ENCODE measurements around the gene CACNA1I. TPM values are rescaled to one million over a fixed set of nuclear protein-coding genes. Genes with fewer than 3 reads are reported as not detected.

The CACNA1I gene
- total RNA-seq, 1 experiment from 2014 or later = 0.15 TPM

- no peaks in the 10 kb centered on the region for H3K79me2 ChIP-seq (ENCODE audit: insufficient read depth, low read length)
- intact Hi-C loops (cut with micrococcal nuclease) = no loop called here
- DNase-seq (ENCODE audit: low read depth, low spot score) (no peak), ATAC-seq (no peak)
- H3K27me3 ChIP-seq (ENCODE audit: insufficient read depth, low read length) = no peaks in the 10 kb centered on the region; the same call in 1 of the 2 replicates
- H3K9me2 ChIP-seq (ENCODE audit: insufficient read depth) = no peaks in the 10 kb centered on the region
- no peaks in the 10 kb centered on the region for H4K20me1 ChIP-seq (ENCODE audit: insufficient read depth)
- H3K4me1 ChIP-seq (ENCODE audit: control insufficient read depth in 1 of 2, insufficient read depth in 2 of 2, low read length in 2 of 2) = no peaks in the 10 kb centered on the region
- no peak overlapping the region for H3K4me3 ChIP-seq (replicated peaks in 1 of 2; ENCODE audit: low read depth in 1 of 2, low read length in 2 of 2)
- no peaks in the 10 kb centered on the region for H3K9me3 ChIP-seq (ENCODE audit: control insufficient read depth in 1 of 2, insufficient read depth in 1 of 2, low read depth in 1 of 2, low read length in 2 of 2)
- no peak for TF ChIP-seq EGR1 (IDR thresholded peaks at IDR 0.05; ENCODE audit: low read depth)
- TF ChIP-seq YY1 (IDR thresholded peaks at IDR 0.05; ENCODE audit: extremely low read depth, insufficient replicate concordance, low read depth, low read length) = no peak
- no peak for TF ChIP-seq MAX (IDR thresholded peaks at IDR 0.05)
- no peak for TF ChIP-seq RAD21 (IDR thresholded peaks at IDR 0.05; ENCODE audit: low read depth)
- TF ChIP-seq CTCF (IDR thresholded peaks at IDR 0.05 in 2 of 3, conservative IDR thresholded peaks at IDR 0.05 in 1 of 3; ENCODE audit: borderline replicate concordance in 1 of 3, insufficient read depth in 1 of 3, low read depth in 2 of 3, low read length in 2 of 3) = no peak
- TF ChIP-seq POLR2AphosphoS5 (IDR thresholded peaks at IDR 0.05; ENCODE audit: low read depth, low read length) = no peak
- no peak for TF ChIP-seq FOSL1 (IDR thresholded peaks at IDR 0.05; ENCODE audit: low read depth)
- no peak for TF ChIP-seq POLR2A (IDR thresholded peaks at IDR 0.05; ENCODE audit: borderline replicate concordance, extremely low read depth, insufficient read depth, insufficient read length)
- no peak overlapping the region for H3K27ac ChIP-seq (ENCODE audit: low read depth, low read length)
- no TSS peak for BruUV-seq (replicated peaks)
- no peak overlapping the region for H3K4me2 ChIP-seq (ENCODE audit: low read length)
- no peak overlapping the region for H2AFZ ChIP-seq (ENCODE audit: low read depth, low read length, poor library complexity, severe bottlenecking)
- H3K9ac ChIP-seq (ENCODE audit: low read length) = no peak overlapping the region
- ChIA-PET CTCF (no interaction called here), RAD21 (ENCODE audit: low non-redundant PET in 1 of 2, low total read pairs in 2 of 2, uncharacterized antibody in 2 of 2, unreplicated experiment in 2 of 2) (no interaction called here), POLR2A (no interaction called here)
- H3K36me3 ChIP-seq (ENCODE audit: control insufficient read depth in 1 of 2, insufficient read depth in 2 of 2, low read length in 2 of 2) = no peaks in the 10 kb centered on the region
These were observed 130.0 kb downstream of the CACNA1I start for GRCh38 chr22:39700565-39700964.

- H3K9me2 ChIP-seq (ENCODE audit: insufficient read depth) = no peaks in the 10 kb centered on the region
- ATAC-seq (no peak), DNase-seq (ENCODE audit: low read depth, low spot score) (no peak)
- no peak overlapping the region for H3K9ac ChIP-seq (ENCODE audit: low read length)
- H3K4me3 ChIP-seq (replicated peaks in 1 of 2; ENCODE audit: low read depth in 1 of 2, low read length in 2 of 2) = no peak overlapping the region
- H3K36me3 ChIP-seq (ENCODE audit: control insufficient read depth in 1 of 2, insufficient read depth in 2 of 2, low read length in 2 of 2) = no peaks in the 10 kb centered on the region
- RAD21 ChIA-PET (ENCODE audit: low non-redundant PET in 1 of 2, low total read pairs in 2 of 2, uncharacterized antibody in 2 of 2, unreplicated experiment in 2 of 2) = no interaction called here
- H3K27ac ChIP-seq (ENCODE audit: low read depth, low read length) = no peak overlapping the region
- POLR2A ChIA-PET = no interaction called here
- no peaks in the 10 kb centered on the region for H3K79me2 ChIP-seq (ENCODE audit: insufficient read depth, low read length)
- no peaks in the 10 kb centered on the region for H3K4me1 ChIP-seq (ENCODE audit: control insufficient read depth in 1 of 2, insufficient read depth in 2 of 2, low read length in 2 of 2)
- no peak overlapping the region for H2AFZ ChIP-seq (ENCODE audit: low read depth, low read length, poor library complexity, severe bottlenecking)
- no peak for TF ChIP-seq POLR2AphosphoS5 (IDR thresholded peaks at IDR 0.05; ENCODE audit: low read depth, low read length)
- no peak for TF ChIP-seq CBX3 (IDR thresholded peaks at IDR 0.05; ENCODE audit: low read depth)
- TF ChIP-seq TCF7L2 (IDR thresholded peaks at IDR 0.05; ENCODE audit: borderline replicate concordance, extremely low read depth, insufficient read depth, insufficient read length) = no peak
- TF ChIP-seq ZFX (IDR thresholded peaks at IDR 0.05) = no peak
- no peak for TF ChIP-seq RAD21 (IDR thresholded peaks at IDR 0.05; ENCODE audit: low read depth)
- TF ChIP-seq YY1 (IDR thresholded peaks at IDR 0.05; ENCODE audit: extremely low read depth, insufficient replicate concordance, low read depth, low read length) = no peak
- TF ChIP-seq EGR1 (IDR thresholded peaks at IDR 0.05; ENCODE audit: low read depth) = no peak
- no peak for TF ChIP-seq ZNF274 (IDR thresholded peaks at IDR 0.05; ENCODE audit: low read depth, low read length)
- no TSS peak for BruUV-seq (replicated peaks)
- CTCF ChIA-PET = no interaction called here
- H3K9me3 ChIP-seq (ENCODE audit: control insufficient read depth in 1 of 2, insufficient read depth in 1 of 2, low read depth in 1 of 2, low read length in 2 of 2) = no peaks in the 10 kb centered on the region
- no peak overlapping the region for H3K4me2 ChIP-seq (ENCODE audit: low read length)
- no peaks in the 10 kb centered on the region for H4K20me1 ChIP-seq (ENCODE audit: insufficient read depth)
- intact Hi-C loops (cut with micrococcal nuclease) = no loop called here
- no peaks in the 10 kb centered on the region; the same call in 1 of the 2 replicates for H3K27me3 ChIP-seq (ENCODE audit: insufficient read depth, low read length)
These were observed 132.5 kb downstream of the CACNA1I start for GRCh38 chr22:39703091-39703490.
